ENCODE measurements around the gene SESN1.

SESN1 gene

GRCh38 chr6:109052018-109052651 is 42.5 kb downstream of the SESN1 start (continued):
- TF ChIP-seq POU6F1 (CRISPR knock-in tag; IDR thresholded peaks at IDR 0.05; ENCODE audit: borderline replicate concordance, low read depth) = no peak
- no peak for TF ChIP-seq CSRNP3 (CRISPR knock-in tag; IDR thresholded peaks at IDR 0.05)
- TF ChIP-seq ZFP30 (CRISPR knock-in tag; IDR thresholded peaks at IDR 0.05) = no peak
- no peak for TF ChIP-seq ZNF70 (CRISPR knock-in tag; IDR thresholded peaks at IDR 0.05)
- TF ChIP-seq ARNTL (CRISPR knock-in tag; IDR thresholded peaks at IDR 0.05; ENCODE audit: borderline replicate concordance, low read depth) = no peak
- no peak for TF ChIP-seq BACH2 (CRISPR knock-in tag; IDR thresholded peaks at IDR 0.05; ENCODE audit: borderline replicate concordance)
- TF ChIP-seq SNAI2 (CRISPR knock-in tag; IDR thresholded peaks at IDR 0.05) = no peak
- TF ChIP-seq ZNF565 (CRISPR knock-in tag; conservative IDR thresholded peaks at IDR 0.05; ENCODE audit: low read depth) = no peak

- TF ChIP-seq TOX (CRISPR knock-in tag; IDR thresholded peaks at IDR 0.05; ENCODE audit: borderline replicate concordance) (no peak), ZFP3 (CRISPR knock-in tag; IDR thresholded peaks at IDR 0.05) (no peak), ARNTL (CRISPR knock-in tag; IDR thresholded peaks at IDR 0.05; ENCODE audit: borderline replicate concordance, low read depth) (no peak), CSDC2 (CRISPR knock-in tag; IDR thresholded peaks at IDR 0.05) (no peak)
- no peak for ATAC-seq
Observed at GRCh38 chr6:109051301-109052017, 43.2 kb downstream of the SESN1 start.

- no peak for ATAC-seq
Observed at GRCh38 chr6:109050447-109051102, 44.1 kb downstream of the SESN1 start.

More at GRCh38 chr6:109050447-109051102, 44.1 kb downstream of the SESN1 start:
- TF ChIP-seq RARB (CRISPR knock-in tag; IDR thresholded peaks at IDR 0.05) (no peak), TCF4 (CRISPR knock-in tag; IDR thresholded peaks at IDR 0.05; ENCODE audit: borderline replicate concordance) (no peak), ESRRG (CRISPR knock-in tag; IDR thresholded peaks at IDR 0.05) (no peak), PPARA (CRISPR knock-in tag; IDR thresholded peaks at IDR 0.05; ENCODE audit: borderline replicate concordance) (no peak), CSRNP3 (CRISPR knock-in tag; IDR thresholded peaks at IDR 0.05) (no peak), ZFP30 (CRISPR knock-in tag; IDR thresholded peaks at IDR 0.05) (no peak), ZC3H10 (CRISPR knock-in tag; IDR thresholded peaks at IDR 0.05) (no peak), OSR1 (CRISPR knock-in tag; IDR thresholded peaks at IDR 0.05) (no peak), TSHZ2 (CRISPR knock-in tag; IDR thresholded peaks at IDR 0.05) (no peak), TOX (CRISPR knock-in tag; IDR thresholded peaks at IDR 0.05; ENCODE audit: borderline replicate concordance) (no peak), POU6F1 (CRISPR knock-in tag; IDR thresholded peaks at IDR 0.05; ENCODE audit: borderline replicate concordance, low read depth) (no peak), SNAI2 (CRISPR knock-in tag; IDR thresholded peaks at IDR 0.05) (no peak), ARNTL (CRISPR knock-in tag; IDR thresholded peaks at IDR 0.05; ENCODE audit: borderline replicate concordance, low read depth) (no peak), CSDC2 (CRISPR knock-in tag; IDR thresholded peaks at IDR 0.05) (no peak), ZNF565 (CRISPR knock-in tag; conservative IDR thresholded peaks at IDR 0.05; ENCODE audit: low read depth) (no peak), ZNF8 (CRISPR knock-in tag; IDR thresholded peaks at IDR 0.05) (no peak), GLIS3 (CRISPR knock-in tag; IDR thresholded peaks at IDR 0.05) (no peak), CREB5 (CRISPR knock-in tag; IDR thresholded peaks at IDR 0.05; ENCODE audit: low read depth) (no peak)
